ENCODE data around the gene KRTDAP.
"Not testable (repeated sequence)": the region's sequence is repeated elsewhere in the genome, so short reads cannot be mapped to it uniquely, and the experiment has no call there.

KRTDAP gene

DNA sequence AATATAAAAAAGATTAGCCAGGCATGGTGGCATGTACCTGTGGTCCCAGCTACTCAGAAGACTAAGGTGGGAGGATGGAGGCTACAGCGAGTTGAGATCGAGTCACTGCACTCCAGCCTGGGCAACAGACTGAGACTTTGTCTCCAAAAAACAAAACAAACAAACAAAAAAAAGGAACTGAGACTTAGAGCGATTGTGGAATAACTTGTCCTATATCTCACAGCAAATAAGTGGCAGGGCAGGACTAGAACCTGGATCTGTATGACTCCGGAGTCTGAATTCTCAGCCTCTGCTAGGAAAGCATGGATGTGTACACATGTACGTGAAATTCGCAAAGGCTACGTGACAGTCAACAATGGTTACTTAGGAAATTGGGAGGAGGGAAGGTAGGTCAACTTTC is 20.1 kb downstream of the KRTDAP start:
- H3K9me3 ChIP-seq, result no peaks in the 10 kb centered on the region
- no peak overlapping the region for H3K27ac ChIP-seq
- no peak overlapping the region for H3K4me3 ChIP-seq (ENCODE audit: low read depth in 1 of 2, low read length in 1 of 2)
- H3K27me3 ChIP-seq, result no peaks in the 10 kb centered on the region
- peaks cover 5 to 8% of the 10 kb centered on the region in 2 experiments for H3K4me1 ChIP-seq (ENCODE audit: control insufficient read depth in 1 of 2, insufficient read depth in 1 of 2, low read depth in 1 of 2, low read length in 1 of 2)
- H3K36me3 ChIP-seq, result no peaks in the 10 kb centered on the region
- TF ChIP-seq, protein P1, sequence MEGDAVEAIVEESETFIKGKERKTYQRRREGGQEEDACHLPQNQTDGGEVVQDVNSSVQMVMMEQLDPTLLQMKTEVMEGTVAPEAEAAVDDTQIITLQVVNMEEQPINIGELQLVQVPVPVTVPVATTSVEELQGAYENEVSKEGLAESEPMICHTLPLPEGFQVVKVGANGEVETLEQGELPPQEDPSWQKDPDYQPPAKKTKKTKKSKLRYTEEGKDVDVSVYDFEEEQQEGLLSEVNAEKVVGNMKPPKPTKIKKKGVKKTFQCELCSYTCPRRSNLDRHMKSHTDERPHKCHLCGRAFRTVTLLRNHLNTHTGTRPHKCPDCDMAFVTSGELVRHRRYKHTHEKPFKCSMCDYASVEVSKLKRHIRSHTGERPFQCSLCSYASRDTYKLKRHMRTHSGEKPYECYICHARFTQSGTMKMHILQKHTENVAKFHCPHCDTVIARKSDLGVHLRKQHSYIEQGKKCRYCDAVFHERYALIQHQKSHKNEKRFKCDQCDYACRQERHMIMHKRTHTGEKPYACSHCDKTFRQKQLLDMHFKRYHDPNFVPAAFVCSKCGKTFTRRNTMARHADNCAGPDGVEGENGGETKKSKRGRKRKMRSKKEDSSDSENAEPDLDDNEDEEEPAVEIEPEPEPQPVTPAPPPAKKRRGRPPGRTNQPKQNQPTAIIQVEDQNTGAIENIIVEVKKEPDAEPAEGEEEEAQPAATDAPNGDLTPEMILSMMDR (IDR thresholded peaks at IDR 0.05), result no peak

GRCh38 chr19:35468637-35469036 is 21.6 kb downstream of the KRTDAP start:
- H3K36me3 ChIP-seq, result no peaks in the 10 kb centered on the region
- no peaks in the 10 kb centered on the region for H3K9me3 ChIP-seq
- H3K27me3 ChIP-seq, result no peaks in the 10 kb centered on the region
- peak overlapping the region; percentile 25 for H3K27ac ChIP-seq
- TF ChIP-seq, protein P1 (IDR thresholded peaks at IDR 0.05), result peak; percentile 92
- H3K4me1 ChIP-seq (ENCODE audit: control insufficient read depth in 1 of 2, insufficient read depth in 1 of 2, low read depth in 1 of 2, low read length in 1 of 2), result peaks cover 11 to 14% of the 10 kb centered on the region in 2 experiments
- no peak overlapping the region for H3K4me3 ChIP-seq (ENCODE audit: low read depth in 1 of 2, low read length in 1 of 2)

GRCh38 chr19:35466259-35466658 is 24.0 kb downstream of the KRTDAP start:
- TF ChIP-seq, protein P1 (IDR thresholded peaks at IDR 0.05), result no peak
- H3K36me3 ChIP-seq, result no peaks in the 10 kb centered on the region

DNA sequence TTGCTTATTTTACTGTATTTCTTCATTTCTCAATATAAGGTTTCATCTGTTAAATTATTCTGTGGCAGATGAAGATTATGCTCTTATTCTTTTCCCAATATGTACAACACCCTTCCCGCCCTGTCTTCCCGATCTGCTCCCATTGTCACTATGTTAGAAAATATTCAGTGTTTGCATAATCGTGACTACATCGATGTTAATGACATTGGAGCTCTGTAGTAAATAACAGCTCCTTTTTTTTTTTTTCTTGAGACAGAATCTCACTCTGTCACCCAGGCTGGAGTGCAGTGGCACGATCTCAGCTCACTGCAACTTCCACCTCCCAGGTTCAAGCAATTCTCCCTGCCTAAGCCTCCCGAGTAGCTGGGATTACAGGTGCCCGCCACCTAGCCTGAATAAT is 27.3 kb downstream of the KRTDAP start:
- H3K9me3 ChIP-seq, H3K36me3 ChIP-seq, H3K27me3 ChIP-seq: not testable (repeated sequence)
- H3K27ac ChIP-seq, result peak overlapping the region; percentile 95
- H3K4me3 ChIP-seq (ENCODE audit: low read depth in 1 of 2, low read length in 1 of 2), result peak overlapping the region; percentile 32 to 33
- H3K4me1 ChIP-seq (ENCODE audit: control insufficient read depth in 1 of 2, insufficient read depth in 1 of 2, low read depth in 1 of 2, low read length in 1 of 2), result peaks cover 63% of the 10 kb centered on the region in 2 experiments

More at GRCh38 chr19:35466259-35466658, 24.0 kb downstream of the KRTDAP start:
- H3K27me3 ChIP-seq, result no peaks in the 10 kb centered on the region
- peaks cover 35 to 38% of the 10 kb centered on the region in 2 experiments for H3K4me1 ChIP-seq (ENCODE audit: control insufficient read depth in 1 of 2, insufficient read depth in 1 of 2, low read depth in 1 of 2, low read length in 1 of 2)
- no peaks in the 10 kb centered on the region for H3K9me3 ChIP-seq
- no peak overlapping the region for H3K27ac ChIP-seq
- H3K4me3 ChIP-seq (ENCODE audit: low read depth in 1 of 2, low read length in 1 of 2), result no peak overlapping the region

DNA sequence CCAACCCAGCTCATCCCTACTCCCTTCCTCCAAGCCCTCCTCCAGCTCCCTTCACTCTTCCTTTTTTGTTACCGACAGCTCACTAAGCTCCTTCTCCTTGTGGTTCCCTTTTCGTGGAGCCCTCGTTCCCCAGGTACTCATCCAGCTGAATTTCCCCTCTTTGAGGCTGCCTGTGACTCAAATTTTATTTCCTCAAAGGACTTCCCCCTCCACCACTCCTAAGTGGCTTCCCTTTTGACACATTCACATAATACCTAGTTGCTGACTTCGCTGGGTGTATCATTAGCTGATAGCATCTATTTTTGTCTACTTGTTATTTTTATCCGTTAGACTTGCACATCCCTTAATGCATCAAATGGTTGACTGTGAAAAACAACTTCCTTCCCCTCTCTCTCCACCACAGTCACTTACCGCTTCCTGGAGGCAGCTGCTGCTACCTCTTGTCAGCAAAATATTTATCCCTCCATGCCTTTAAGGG is 27.7 kb downstream of the KRTDAP start:
- H3K9me3 ChIP-seq, result no peaks in the 10 kb centered on the region
- no peaks in the 10 kb centered on the region for H3K36me3 ChIP-seq
- peaks cover 67% of the 10 kb centered on the region in 2 experiments for H3K4me1 ChIP-seq (ENCODE audit: control insufficient read depth in 1 of 2, insufficient read depth in 1 of 2, low read depth in 1 of 2, low read length in 1 of 2)
- H3K4me3 ChIP-seq (ENCODE audit: low read depth in 1 of 2, low read length in 1 of 2), result peak overlapping the region; percentile 32 to 33
- peak overlapping the region; percentile 95 for H3K27ac ChIP-seq
- TF ChIP-seq, protein P1 (IDR thresholded peaks at IDR 0.05), result peak; percentile 38
- H3K27me3 ChIP-seq, result no peaks in the 10 kb centered on the region

DNA sequence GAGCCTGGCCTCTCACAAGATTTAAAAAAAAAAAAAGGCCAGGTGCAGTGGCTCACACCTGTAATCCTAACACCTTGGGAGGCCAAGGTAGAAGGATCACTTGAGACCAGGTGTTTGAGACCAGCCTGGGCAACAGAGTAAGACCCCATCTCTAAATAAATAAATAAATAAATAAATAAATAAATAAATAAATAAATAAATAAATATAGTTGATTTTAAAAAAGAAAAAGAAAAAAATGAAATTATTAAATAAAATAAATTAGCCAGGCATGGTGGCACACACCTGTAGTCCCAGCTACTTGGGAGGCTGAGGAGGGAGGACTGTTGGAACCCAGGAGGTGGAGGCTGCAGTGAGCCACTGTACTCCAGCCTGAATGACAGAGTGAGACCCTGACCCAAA is 28.5 kb downstream of the KRTDAP start:
- H3K27me3 ChIP-seq, H3K36me3 ChIP-seq, H3K9me3 ChIP-seq: not testable (repeated sequence)
- Histone ChIP-seq H3K4me3 (ENCODE audit: low read depth in 1 of 2, low read length in 1 of 2) (peak overlapping the region; percentile 32 to 33), H3K27ac (peak overlapping the region; percentile 95), H3K4me1 (ENCODE audit: control insufficient read depth in 1 of 2, insufficient read depth in 1 of 2, low read depth in 1 of 2, low read length in 1 of 2) (peaks cover 74 to 75% of the 10 kb centered on the region in 2 experiments)

All from neutrophil (primary cell).